Activated CD8-positive, alpha-beta T cell treated with anti-CD3 and anti-CD28 coated beads for 36 hours (primary cell): ENCODE data around the gene ZNF644. TPM values are rescaled to one million over a fixed set of nuclear protein-coding genes. Genes with fewer than 3 reads are reported as not detected.

Experiments
- ATAC-seq: fragments of 200-7000 bp; cut with Tn5 transposase; one replicate; pipeline ENCODE4 v1.10.0; 2021; ENCODE audit warnings: mild to moderate bottlenecking, moderate library complexity
- CTCF ChIA-PET: fragments of 350-600 bp; sonication (Branson Sonifier 250); formaldehyde crosslinking; loops from one replicate; lab custom pipeline; 2021; ENCODE audit warnings: antibody characterized with exemption; lab: Charles Lee
- POLR2A ChIA-PET: fragments of 350-600 bp; sonication (Branson Sonifier 250); formaldehyde crosslinking; loops from one replicate; lab custom pipeline; 2021; ENCODE audit warnings: antibody characterized with exemption; lab: Charles Lee
- DNase-seq: peaks from one replicate; pipeline ENCODE4 v3.0.0-alpha.2; 2020
- H3K27ac Mint-ChIP-seq: one replicate; pipeline ENCODE4 v1.8.0; 2021; ENCODE audit warnings: mild to moderate bottlenecking, mixed read lengths
- H3K27me3 Mint-ChIP-seq: one replicate; pipeline ENCODE4 v1.8.0; 2021; ENCODE audit warnings: mixed read lengths
- H3K36me3 Mint-ChIP-seq: one replicate; pipeline ENCODE4 v1.8.0; 2021; ENCODE audit warnings: low read depth, mixed read lengths
- H3K4me1 Mint-ChIP-seq: one replicate; pipeline ENCODE4 v1.8.0; 2021; ENCODE audit warnings: low read depth, mixed read lengths
- H3K4me3 Mint-ChIP-seq: one replicate; pipeline ENCODE4 v1.8.0; 2021; ENCODE audit warnings: mild to moderate bottlenecking, moderate library complexity, mixed read lengths
- H3K9me3 Mint-ChIP-seq: one replicate; pipeline ENCODE4 v1.8.0; 2021; ENCODE audit warnings: mixed read lengths
- intact Hi-C: fragments of 100-400 bp; cut with micrococcal nuclease; formaldehyde crosslinking; loops from one replicate; pipeline ENCODE4 v1.10.0; 2022
- total RNA-seq, 2 experiments: library from RNA; stranded (reverse); gene quantifications; one replicate each; pipeline ENCODE4 v1.2.3, GENCODE V29; 2021
- TF ChIP-seq, protein P1 (sequence below): fragments of 200-600 bp; IDR thresholded peaks from one replicate; pipeline ENCODE4 v1.8.0; 2022; ENCODE audit warnings: antibody characterized with exemption, mild to moderate bottlenecking

ZNF644 gene
- total RNA-seq, 2 experiments from 2014 or later, result 43.4 to 44.9 TPM

DNA sequence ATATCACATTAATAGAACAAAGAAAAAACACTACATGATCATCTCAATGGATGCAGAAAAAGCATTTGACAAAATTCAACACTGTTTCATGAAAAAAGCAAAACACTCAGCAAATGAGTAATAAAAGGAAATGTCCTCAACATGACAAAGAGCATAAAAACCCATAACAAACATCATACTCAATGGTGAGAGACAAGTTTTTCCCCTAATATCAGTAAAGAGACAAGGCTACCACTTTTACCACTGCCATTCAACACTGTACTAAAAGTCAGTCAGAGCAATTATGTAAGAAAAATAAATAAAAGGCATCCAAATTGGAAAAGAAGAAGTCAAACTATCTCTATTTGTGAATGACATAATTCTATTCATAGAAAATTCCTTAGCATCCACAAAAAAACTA is 64.3 kb downstream of the ZNF644 start:
- Mint-ChIP-seq H3K9me3 (peaks cover 13% of the 10 kb centered on the region), H3K27ac (peak overlapping the region; percentile 1), H3K36me3 (peaks cover 70% of the 10 kb centered on the region), H3K4me3 (no peak overlapping the region), H3K4me1 (peaks cover 73% of the 10 kb centered on the region), H3K27me3 (no peaks in the 10 kb centered on the region)
- DNase-seq (no peak), ATAC-seq (no peak)
- intact Hi-C loops, result no loop called here
- CTCF ChIA-PET, result interaction anchor here (0.7 kb wide), 1 partner anchor 236 kb away, joined by 3 read pairs; no protein-coding TSS in a partner anchor
- POLR2A ChIA-PET, result no interaction called here
- TF ChIP-seq, protein P1, sequence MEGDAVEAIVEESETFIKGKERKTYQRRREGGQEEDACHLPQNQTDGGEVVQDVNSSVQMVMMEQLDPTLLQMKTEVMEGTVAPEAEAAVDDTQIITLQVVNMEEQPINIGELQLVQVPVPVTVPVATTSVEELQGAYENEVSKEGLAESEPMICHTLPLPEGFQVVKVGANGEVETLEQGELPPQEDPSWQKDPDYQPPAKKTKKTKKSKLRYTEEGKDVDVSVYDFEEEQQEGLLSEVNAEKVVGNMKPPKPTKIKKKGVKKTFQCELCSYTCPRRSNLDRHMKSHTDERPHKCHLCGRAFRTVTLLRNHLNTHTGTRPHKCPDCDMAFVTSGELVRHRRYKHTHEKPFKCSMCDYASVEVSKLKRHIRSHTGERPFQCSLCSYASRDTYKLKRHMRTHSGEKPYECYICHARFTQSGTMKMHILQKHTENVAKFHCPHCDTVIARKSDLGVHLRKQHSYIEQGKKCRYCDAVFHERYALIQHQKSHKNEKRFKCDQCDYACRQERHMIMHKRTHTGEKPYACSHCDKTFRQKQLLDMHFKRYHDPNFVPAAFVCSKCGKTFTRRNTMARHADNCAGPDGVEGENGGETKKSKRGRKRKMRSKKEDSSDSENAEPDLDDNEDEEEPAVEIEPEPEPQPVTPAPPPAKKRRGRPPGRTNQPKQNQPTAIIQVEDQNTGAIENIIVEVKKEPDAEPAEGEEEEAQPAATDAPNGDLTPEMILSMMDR, result no peak

DNA sequence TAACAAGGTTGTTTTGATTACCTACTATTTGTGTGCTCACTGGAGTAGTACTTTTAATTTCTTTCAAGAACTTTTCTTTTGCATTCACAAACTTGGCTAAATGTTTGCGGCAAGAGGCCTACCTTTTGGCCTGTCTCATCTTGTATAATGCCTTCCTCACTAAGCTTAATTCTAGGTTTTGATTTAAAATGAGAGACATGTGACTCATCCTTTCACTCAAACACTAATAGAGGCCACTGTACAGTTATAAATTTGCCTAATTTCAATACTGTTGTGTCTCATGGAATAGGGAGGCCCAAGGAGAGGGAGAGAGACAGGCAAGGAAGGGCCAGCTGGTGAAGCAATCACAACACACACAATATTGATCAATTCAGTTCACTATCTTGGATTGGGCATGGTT is 66.1 kb downstream of the ZNF644 start:
- intact Hi-C loops, result no loop called here
- CTCF ChIA-PET, result interaction anchor here (0.9 to 2.0 kb wide), 2 partner anchors 9 to 234 kb away, joined by 4 read pairs; no protein-coding TSS in a partner anchor
- DNase-seq (no peak), ATAC-seq (no peak)
- Mint-ChIP-seq H3K4me3 (no peak overlapping the region), H3K27me3 (no peaks in the 10 kb centered on the region), H3K9me3 (peaks cover 13% of the 10 kb centered on the region), H3K4me1 (peaks cover 85% of the 10 kb centered on the region), H3K36me3 (peaks cover 72% of the 10 kb centered on the region), H3K27ac (no peak overlapping the region)
- POLR2A ChIA-PET, result interaction anchor here (0.6 kb wide), 1 partner anchor 19 kb away, joined by 6 read pairs; no protein-coding TSS in a partner anchor
- TF ChIP-seq, protein P1, result no peak

- POLR2A ChIA-PET, result no interaction called here
- TF ChIP-seq, protein P1, result no peak
- no peak for DNase-seq
- no peak for ATAC-seq
- intact Hi-C loops, result no loop called here
- CTCF ChIA-PET, result no interaction called here
- Mint-ChIP-seq H3K27ac (no peak overlapping the region), H3K4me1 (peaks cover 72% of the 10 kb centered on the region), H3K4me3 (no peak overlapping the region), H3K36me3 (peaks cover 52% of the 10 kb centered on the region), H3K27me3 (no peaks in the 10 kb centered on the region), H3K9me3 (peaks cover 4% of the 10 kb centered on the region)
These were observed 68.9 kb downstream of the ZNF644 start for GRCh38 chr1:90952906-90953305.

DNA sequence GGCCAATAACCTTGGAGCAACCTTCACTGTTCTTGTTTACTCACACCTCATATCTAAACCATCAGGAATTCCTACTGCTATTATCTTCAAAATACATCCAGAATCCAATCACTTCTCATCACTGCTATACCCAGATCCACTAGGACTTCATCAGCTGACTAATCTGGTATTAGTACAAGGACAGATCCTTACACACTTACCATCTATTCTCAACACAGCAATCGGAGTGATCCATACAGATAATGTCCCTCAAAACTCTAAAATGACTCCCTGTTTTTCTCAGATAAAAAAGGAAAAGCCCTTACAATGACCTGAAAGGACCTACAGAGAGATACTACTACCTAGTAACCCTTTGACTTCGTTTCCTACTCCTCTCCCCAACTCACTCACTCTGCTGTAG is 70.8 kb downstream of the ZNF644 start:
- Mint-ChIP-seq H3K4me1 (peaks cover 64% of the 10 kb centered on the region), H3K27me3 (no peaks in the 10 kb centered on the region), H3K4me3 (no peak overlapping the region), H3K9me3 (peaks cover 2% of the 10 kb centered on the region), H3K27ac (no peak overlapping the region), H3K36me3 (peaks cover 39% of the 10 kb centered on the region)
- TF ChIP-seq, protein P1, result no peak
- intact Hi-C loops, result no loop called here
- ATAC-seq (no peak), DNase-seq (no peak)
- ChIA-PET CTCF (no interaction called here), POLR2A (interaction anchor here (1.1 kb wide), 1 partner anchor 67 kb away, joined by 3 read pairs; no protein-coding TSS in a partner anchor)

- peaks cover 51% of the 10 kb centered on the region for H3K4me1 Mint-ChIP-seq
- no peaks in the 10 kb centered on the region for H3K27me3 Mint-ChIP-seq
- TF ChIP-seq, protein P1, result no peak
- DNase-seq (no peak), ATAC-seq (no peak)
- H3K9me3 Mint-ChIP-seq, result no peaks in the 10 kb centered on the region
- H3K36me3 Mint-ChIP-seq, result peaks cover 18% of the 10 kb centered on the region
- H3K4me3 Mint-ChIP-seq, result no peak overlapping the region
- intact Hi-C loops, result no loop called here
- no peak overlapping the region for H3K27ac Mint-ChIP-seq
- CTCF ChIA-PET, result no interaction called here
- POLR2A ChIA-PET, result no interaction called here
These were observed 73.5 kb downstream of the ZNF644 start for GRCh38 chr1:90948301-90948700.
